Measurements from ENCODE around the gene AK5. TPM values are rescaled to one million over a fixed set of nuclear protein-coding genes. Genes with fewer than 3 reads are reported as not detected.
A peak's percentile ranks its signal among the peaks of the same experiment; 100 is the strongest.

The AK5 gene
- total RNA-seq, 1 donor from 2014 or later: 0.91 TPM

GRCh38 chr1:77333501-77333900 is 51.7 kb downstream of the AK5 start:
- no peaks in the 10 kb centered on the region for H3K36me3 Mint-ChIP-seq (ENCODE audit: unreplicated experiment)
- DNase-seq: no peak
- H3K27me3 Mint-ChIP-seq (ENCODE audit: unreplicated experiment): no peaks in the 10 kb centered on the region
- TF ChIP-seq, protein P1, sequence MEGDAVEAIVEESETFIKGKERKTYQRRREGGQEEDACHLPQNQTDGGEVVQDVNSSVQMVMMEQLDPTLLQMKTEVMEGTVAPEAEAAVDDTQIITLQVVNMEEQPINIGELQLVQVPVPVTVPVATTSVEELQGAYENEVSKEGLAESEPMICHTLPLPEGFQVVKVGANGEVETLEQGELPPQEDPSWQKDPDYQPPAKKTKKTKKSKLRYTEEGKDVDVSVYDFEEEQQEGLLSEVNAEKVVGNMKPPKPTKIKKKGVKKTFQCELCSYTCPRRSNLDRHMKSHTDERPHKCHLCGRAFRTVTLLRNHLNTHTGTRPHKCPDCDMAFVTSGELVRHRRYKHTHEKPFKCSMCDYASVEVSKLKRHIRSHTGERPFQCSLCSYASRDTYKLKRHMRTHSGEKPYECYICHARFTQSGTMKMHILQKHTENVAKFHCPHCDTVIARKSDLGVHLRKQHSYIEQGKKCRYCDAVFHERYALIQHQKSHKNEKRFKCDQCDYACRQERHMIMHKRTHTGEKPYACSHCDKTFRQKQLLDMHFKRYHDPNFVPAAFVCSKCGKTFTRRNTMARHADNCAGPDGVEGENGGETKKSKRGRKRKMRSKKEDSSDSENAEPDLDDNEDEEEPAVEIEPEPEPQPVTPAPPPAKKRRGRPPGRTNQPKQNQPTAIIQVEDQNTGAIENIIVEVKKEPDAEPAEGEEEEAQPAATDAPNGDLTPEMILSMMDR (IDR thresholded peaks at IDR 0.05; ENCODE audit: partially characterized antibody, unreplicated experiment): no peak
- H3K4me3 Mint-ChIP-seq (ENCODE audit: unreplicated experiment): no peak overlapping the region
- peaks cover 14% of the 10 kb centered on the region for H3K4me1 Mint-ChIP-seq (ENCODE audit: low read depth, unreplicated experiment)
- peak overlapping the region; percentile 67 for H3K27ac Mint-ChIP-seq (ENCODE audit: unreplicated experiment)
- no peaks in the 10 kb centered on the region for H3K9me3 Mint-ChIP-seq (ENCODE audit: unreplicated experiment)

DNA sequence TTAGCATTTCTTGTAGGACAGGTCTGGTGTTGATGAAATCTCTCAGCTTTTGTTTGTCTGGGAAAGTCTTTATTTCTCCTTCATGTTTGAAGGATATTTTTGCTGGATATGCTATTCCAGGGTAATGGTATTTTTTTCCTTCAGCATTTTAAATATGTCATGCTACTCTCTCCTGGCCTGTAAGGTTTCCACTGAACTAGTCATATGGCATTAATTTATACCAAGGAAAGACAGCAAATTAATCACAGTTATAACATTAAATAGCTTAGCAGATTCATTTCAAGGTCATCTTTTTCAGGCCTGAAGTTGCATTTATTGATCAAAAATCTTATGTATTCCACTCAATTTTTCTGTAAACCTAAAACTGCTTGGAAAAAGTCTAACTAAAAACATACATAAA is 54.9 kb downstream of the AK5 start:
- H3K4me3 Mint-ChIP-seq (ENCODE audit: unreplicated experiment): no peak overlapping the region
- H3K4me1 Mint-ChIP-seq (ENCODE audit: low read depth, unreplicated experiment): peaks cover 17% of the 10 kb centered on the region
- no peaks in the 10 kb centered on the region for H3K36me3 Mint-ChIP-seq (ENCODE audit: unreplicated experiment)
- no peaks in the 10 kb centered on the region for H3K9me3 Mint-ChIP-seq (ENCODE audit: unreplicated experiment)
- no peak overlapping the region for H3K27ac Mint-ChIP-seq (ENCODE audit: unreplicated experiment)
- no peak for DNase-seq
- no peaks in the 10 kb centered on the region for H3K27me3 Mint-ChIP-seq (ENCODE audit: unreplicated experiment)
- TF ChIP-seq, protein P1 (IDR thresholded peaks at IDR 0.05; ENCODE audit: partially characterized antibody, unreplicated experiment): no peak

- Mint-ChIP-seq H3K4me1 (ENCODE audit: low read depth, unreplicated experiment) (peaks cover 11% of the 10 kb centered on the region), H3K36me3 (ENCODE audit: unreplicated experiment) (no peaks in the 10 kb centered on the region), H3K27me3 (ENCODE audit: unreplicated experiment) (no peaks in the 10 kb centered on the region), H3K9me3 (ENCODE audit: unreplicated experiment) (no peaks in the 10 kb centered on the region), H3K4me3 (ENCODE audit: unreplicated experiment) (no peak overlapping the region), H3K27ac (ENCODE audit: unreplicated experiment) (no peak overlapping the region)
- TF ChIP-seq, protein P1 (IDR thresholded peaks at IDR 0.05; ENCODE audit: partially characterized antibody, unreplicated experiment): no peak
- no peak for DNase-seq
Measured at GRCh38 chr1:77339326-77339725, 57.5 kb downstream of the AK5 start.

GRCh38 chr1:77341195-77341594 is 59.4 kb downstream of the AK5 start:
- Mint-ChIP-seq H3K27me3 (ENCODE audit: unreplicated experiment) (no peaks in the 10 kb centered on the region), H3K36me3 (ENCODE audit: unreplicated experiment) (no peaks in the 10 kb centered on the region), H3K27ac (ENCODE audit: unreplicated experiment) (no peak overlapping the region), H3K4me3 (ENCODE audit: unreplicated experiment) (no peak overlapping the region), H3K9me3 (ENCODE audit: unreplicated experiment) (no peaks in the 10 kb centered on the region), H3K4me1 (ENCODE audit: low read depth, unreplicated experiment) (peaks cover 5% of the 10 kb centered on the region)
- TF ChIP-seq, protein P1 (IDR thresholded peaks at IDR 0.05; ENCODE audit: partially characterized antibody, unreplicated experiment): no peak
- DNase-seq: no peak

DNA sequence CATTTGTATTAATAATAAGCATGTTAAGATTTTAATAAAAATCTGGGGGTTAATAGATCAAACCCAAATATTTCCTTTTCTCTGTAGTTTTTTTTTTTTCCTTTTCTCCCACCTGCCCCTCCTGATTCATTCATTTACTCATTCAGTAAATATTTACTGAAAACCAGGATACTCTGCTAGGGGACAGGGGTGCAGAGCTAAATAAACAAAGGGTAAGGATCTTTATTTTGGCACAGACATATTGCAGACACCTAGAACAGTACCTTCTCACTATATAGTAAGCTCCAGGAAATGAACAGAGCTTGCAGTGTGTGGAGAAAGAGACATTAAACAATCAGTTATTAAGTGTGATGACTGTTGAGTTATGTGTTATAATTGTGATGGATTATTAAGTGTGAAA is 60.9 kb downstream of the AK5 start:
- H3K36me3 Mint-ChIP-seq (ENCODE audit: unreplicated experiment): no peaks in the 10 kb centered on the region
- TF ChIP-seq, protein P1 (IDR thresholded peaks at IDR 0.05; ENCODE audit: partially characterized antibody, unreplicated experiment): no peak
- no peaks in the 10 kb centered on the region for H3K9me3 Mint-ChIP-seq (ENCODE audit: unreplicated experiment)
- no peaks in the 10 kb centered on the region for H3K27me3 Mint-ChIP-seq (ENCODE audit: unreplicated experiment)
- H3K4me1 Mint-ChIP-seq (ENCODE audit: low read depth, unreplicated experiment): peaks cover 11% of the 10 kb centered on the region
- no peak for DNase-seq
- no peak overlapping the region for H3K27ac Mint-ChIP-seq (ENCODE audit: unreplicated experiment)
- H3K4me3 Mint-ChIP-seq (ENCODE audit: unreplicated experiment): no peak overlapping the region

Data from glutamatergic neuron (in vitro differentiated cells).